HFFc6 (cell line): ENCODE data around the gene ADAM22. TPM values are rescaled to one million over a fixed set of nuclear protein-coding genes. Genes with fewer than 3 reads are reported as not detected.

ENCODE experiments used
- DNase-seq: peaks from one replicate; pipeline ENCODE4 v3.0.0-alpha.2; 2018
- H3K27ac Mint-ChIP-seq: 2 replicates; pipeline ENCODE4 v1.8.0; 2020; ENCODE audit warnings: mild to moderate bottlenecking, mixed read lengths
- H3K27me3 Mint-ChIP-seq: 2 replicates; pipeline ENCODE4 v1.8.0; 2021; ENCODE audit warnings: mild to moderate bottlenecking, moderate library complexity, mixed read lengths; ENCODE audit not compliant: insufficient read depth
- H3K36me3 Mint-ChIP-seq: 2 replicates; pipeline ENCODE4 v1.8.0; 2021; ENCODE audit warnings: low read depth, mixed read lengths
- H3K4me1 Mint-ChIP-seq: 2 replicates; pipeline ENCODE4 v1.8.0; 2020; ENCODE audit warnings: low read depth, mixed read lengths
- H3K4me3 Mint-ChIP-seq: 2 replicates; pipeline ENCODE4 v1.8.0; 2020; ENCODE audit warnings: mild to moderate bottlenecking, moderate library complexity, mixed read lengths
- H3K9me3 Mint-ChIP-seq: 2 replicates; pipeline ENCODE4 v1.8.0; 2020; ENCODE audit warnings: mild to moderate bottlenecking, mixed read lengths
- CTCF ChIP-seq: fragments of 200-600 bp; sonication (generic); IDR thresholded peaks from 2 replicates; pipeline ENCODE4 v1.5.0; 2021; ENCODE audit warnings: antibody characterized with exemption, mild to moderate bottlenecking
- total RNA-seq, 6 experiments: library from RNA; stranded (reverse); fragmentation: NEBNext Ultra II Directional; extraction: Animal tissue kit (Norgen Biotek cat#: 25700); gene quantifications; 2 replicates in 1 of 6; 3 replicates in 5 of 6; pipeline ENCODE4 v1.2.3, GENCODE V29; 2021

The ADAM22 gene
- total RNA-seq, 6 experiments from 2014 or later, result 0.05 to 0.24 (median 0.12) TPM; not detected in 1

GRCh38 chr7:88140947-88141346 is 206.9 kb downstream of the ADAM22 start:
- TF ChIP-seq CTCF, result no peak
- Mint-ChIP-seq H3K4me3 (no peak overlapping the region), H3K27ac (no peak overlapping the region), H3K9me3 (no peaks in the 10 kb centered on the region), H3K27me3 (no peaks in the 10 kb centered on the region; the same call in none of the 2 replicates), H3K36me3 (no peaks in the 10 kb centered on the region), H3K4me1 (no peaks in the 10 kb centered on the region)
- no peak for DNase-seq

GRCh38 chr7:88141479-88141878 is 207.4 kb downstream of the ADAM22 start:
- H3K36me3 Mint-ChIP-seq, result no peaks in the 10 kb centered on the region
- H3K27ac Mint-ChIP-seq, result no peak overlapping the region
- no peaks in the 10 kb centered on the region for H3K4me1 Mint-ChIP-seq
- TF ChIP-seq CTCF, result no peak
- H3K9me3 Mint-ChIP-seq, result no peaks in the 10 kb centered on the region
- no peak for DNase-seq
- no peaks in the 10 kb centered on the region; the same call in none of the 2 replicates for H3K27me3 Mint-ChIP-seq
- no peak overlapping the region for H3K4me3 Mint-ChIP-seq

GRCh38 chr7:88141953-88142352 is 207.9 kb downstream of the ADAM22 start:
- Mint-ChIP-seq H3K4me3 (no peak overlapping the region), H3K9me3 (no peaks in the 10 kb centered on the region), H3K27ac (no peak overlapping the region), H3K27me3 (no peaks in the 10 kb centered on the region; the same call in none of the 2 replicates), H3K4me1 (no peaks in the 10 kb centered on the region), H3K36me3 (no peaks in the 10 kb centered on the region)
- no peak for DNase-seq
- no peak for TF ChIP-seq CTCF

- TF ChIP-seq CTCF, result no peak
- H3K36me3 Mint-ChIP-seq, result no peaks in the 10 kb centered on the region
- no peak overlapping the region for H3K4me3 Mint-ChIP-seq
- no peaks in the 10 kb centered on the region for H3K4me1 Mint-ChIP-seq
- H3K9me3 Mint-ChIP-seq, result no peaks in the 10 kb centered on the region
- DNase-seq, result no peak
- no peak overlapping the region for H3K27ac Mint-ChIP-seq
- no peaks in the 10 kb centered on the region; the same call in 1 of the 2 replicates for H3K27me3 Mint-ChIP-seq
These were observed 212.6 kb downstream of the ADAM22 start for GRCh38 chr7:88146616-88147015.

GRCh38 chr7:88147341-88147740 is 213.3 kb downstream of the ADAM22 start:
- no peak for DNase-seq
- Mint-ChIP-seq H3K4me3 (no peak overlapping the region), H3K27ac (no peak overlapping the region), H3K36me3 (no peaks in the 10 kb centered on the region), H3K27me3 (no peaks in the 10 kb centered on the region; the same call in 1 of the 2 replicates), H3K4me1 (no peaks in the 10 kb centered on the region), H3K9me3 (no peaks in the 10 kb centered on the region)
- TF ChIP-seq CTCF, result no peak

- Mint-ChIP-seq H3K27me3 (no peaks in the 10 kb centered on the region; the same call in 1 of the 2 replicates), H3K9me3 (no peaks in the 10 kb centered on the region), H3K4me1 (no peaks in the 10 kb centered on the region), H3K36me3 (no peaks in the 10 kb centered on the region), H3K4me3 (no peak overlapping the region), H3K27ac (no peak overlapping the region)
- TF ChIP-seq CTCF, result no peak
- DNase-seq, result no peak
These were observed 213.9 kb downstream of the ADAM22 start for GRCh38 chr7:88147949-88148348.
